GM10248 (cell line): Measurements from ENCODE around the gene C6orf15.

Experiments used
- CTCF ChIA-PET: fragments of 300-600 bp; sonication (Branson Sonifier 250); formaldehyde crosslinking; extraction: SDS; loops from one replicate; lab custom pipeline; 2021; ENCODE audit warnings: antibody characterized with exemption; lab: Yijun Ruan, JAX
- POLR2A ChIA-PET: fragments of 350-650 bp; sonication (Branson Sonifier 250); formaldehyde crosslinking; extraction: SDS; loops from one replicate; lab custom pipeline; 2020; ENCODE audit warnings: antibody characterized with exemption; lab: Yijun Ruan, JAX
- DNase-seq: peaks from one replicate; pipeline ENCODE4 v3.0.0; 2012; ENCODE audit errors: extremely low spot score
- TF ChIP-seq, protein P1 (sequence below): IDR thresholded peaks from 2 replicates; pipeline ENCODE4 v1.5.1; 2012; ENCODE audit warnings: mild to moderate bottlenecking, low read depth; ENCODE audit errors: extremely low read depth, missing control alignments, control extremely low read depth

The C6orf15 gene

GRCh38 chr6:31112478-31112877 lies at the start of gene C6orf15:
TSS of gene C6orf15 (minus strand) at chr6:31112575. CDS start at chr6:31112555, 20 bp downstream.
- ChIA-PET POLR2A (interaction anchor here (0.5 to 0.6 kb wide), 2 partner anchors 26 to 223 kb away, joined by 4 to 8 read pairs; no protein-coding TSS in a partner anchor), CTCF (interaction anchor here (0.8 to 1.9 kb wide), 3 partner anchors 10 to 25 kb away, joined by 3 to 4 read pairs (median 4); no protein-coding TSS in a partner anchor)
- DNase-seq: no peak
- TF ChIP-seq, protein P1, sequence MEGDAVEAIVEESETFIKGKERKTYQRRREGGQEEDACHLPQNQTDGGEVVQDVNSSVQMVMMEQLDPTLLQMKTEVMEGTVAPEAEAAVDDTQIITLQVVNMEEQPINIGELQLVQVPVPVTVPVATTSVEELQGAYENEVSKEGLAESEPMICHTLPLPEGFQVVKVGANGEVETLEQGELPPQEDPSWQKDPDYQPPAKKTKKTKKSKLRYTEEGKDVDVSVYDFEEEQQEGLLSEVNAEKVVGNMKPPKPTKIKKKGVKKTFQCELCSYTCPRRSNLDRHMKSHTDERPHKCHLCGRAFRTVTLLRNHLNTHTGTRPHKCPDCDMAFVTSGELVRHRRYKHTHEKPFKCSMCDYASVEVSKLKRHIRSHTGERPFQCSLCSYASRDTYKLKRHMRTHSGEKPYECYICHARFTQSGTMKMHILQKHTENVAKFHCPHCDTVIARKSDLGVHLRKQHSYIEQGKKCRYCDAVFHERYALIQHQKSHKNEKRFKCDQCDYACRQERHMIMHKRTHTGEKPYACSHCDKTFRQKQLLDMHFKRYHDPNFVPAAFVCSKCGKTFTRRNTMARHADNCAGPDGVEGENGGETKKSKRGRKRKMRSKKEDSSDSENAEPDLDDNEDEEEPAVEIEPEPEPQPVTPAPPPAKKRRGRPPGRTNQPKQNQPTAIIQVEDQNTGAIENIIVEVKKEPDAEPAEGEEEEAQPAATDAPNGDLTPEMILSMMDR: no peak

- CTCF ChIA-PET: interaction anchor here (1.1 to 3.3 kb wide), 3 partner anchors 21 to 35 kb away, joined by 3 to 15 read pairs (median 3); no protein-coding TSS in a partner anchor
- POLR2A ChIA-PET: no interaction called here
- TF ChIP-seq, protein P1: no peak
- no peak for DNase-seq
Observed at GRCh38 chr6:31161216-31162126, 49.1 kb upstream of the C6orf15 start.

GRCh38 chr6:31158863-31159855 lies 46.8 kb upstream of the C6orf15 start:
- ChIA-PET CTCF (interaction anchor here (0.8 to 3.9 kb wide), 11 partner anchors 12 to 333 kb away, joined by 3 to 19 read pairs (median 5); no protein-coding TSS in a partner anchor), POLR2A (interaction anchor here (1.0 kb wide), 1 partner anchor 36 kb away, joined by 3 read pairs; no protein-coding TSS in a partner anchor)
- TF ChIP-seq, protein P1: no peak
- DNase-seq: no peak

GRCh38 chr6:31158140-31158862 lies 45.9 kb upstream of the C6orf15 start, which contains the start of gene TCF19:
TSS of gene TCF19 (plus strand) at chr6:31158589. CDS start at chr6:31159470, 881 bp downstream.
- ChIA-PET CTCF (interaction anchor here (1.3 to 3.9 kb wide), 11 partner anchors 8 to 334 kb away, joined by 3 to 19 read pairs (median 5); no protein-coding TSS in a partner anchor), POLR2A (interaction anchor here (1.0 kb wide), 1 partner anchor 37 kb away, joined by 3 read pairs; no protein-coding TSS in a partner anchor)
- TF ChIP-seq, protein P1: no peak
- peak; percentile 100 for DNase-seq

DNA sequence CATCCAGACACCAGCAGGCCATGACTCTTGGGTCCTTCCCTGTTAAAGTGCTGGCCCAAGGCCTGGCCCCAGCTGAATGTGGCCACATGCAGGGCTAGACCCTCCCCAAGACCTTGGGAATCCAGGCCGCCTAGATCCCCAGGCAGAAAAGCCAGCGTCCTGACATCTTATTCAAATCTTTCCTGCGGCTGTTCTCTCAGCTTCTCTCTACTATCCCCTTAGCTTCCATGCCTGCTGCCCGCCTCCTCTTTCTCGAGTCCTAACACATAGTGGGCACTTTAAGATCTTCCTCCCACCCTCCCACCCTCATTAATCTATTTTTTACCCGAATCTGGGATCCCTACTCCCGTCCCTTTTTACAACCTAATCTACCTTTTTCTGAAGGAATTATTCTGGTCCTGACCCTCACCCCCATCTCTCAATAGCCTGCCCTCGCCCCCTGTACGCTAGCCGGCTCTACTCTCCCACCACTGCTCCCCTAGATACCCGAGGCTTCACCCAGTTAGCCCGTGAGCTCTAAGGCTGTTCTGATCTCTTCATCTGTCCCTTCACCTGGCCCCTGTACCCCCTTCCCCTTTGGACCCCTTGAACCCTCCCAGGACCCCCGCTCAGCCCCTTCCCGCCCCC lies 45.3 kb upstream of the C6orf15 start, which contains the start of gene CCHCR1:
Gene CCHCR1 (minus strand): TSS at position 290 of the 627 bp plus-strand sequence. CDS start 202 bp downstream, at position 88.
- DNase-seq: no peak
- CTCF ChIA-PET: interaction anchor here (1.0 to 3.9 kb wide), 9 partner anchors 8 to 335 kb away, joined by 3 to 19 read pairs (median 4); no protein-coding TSS in a partner anchor
- TF ChIP-seq, protein P1: no peak
- POLR2A ChIA-PET: interaction anchor here (1.0 kb wide), 1 partner anchor 38 kb away, joined by 3 read pairs; no protein-coding TSS in a partner anchor
